Mucosa of stomach (tissue), 1 donor: Measurements from ENCODE around the gene RNF214.
"Not testable (repeated sequence)": the region's sequence is repeated elsewhere in the genome, so short reads cannot be mapped to it uniquely, and the experiment has no call there.

Source experiments
- H3K27me3 ChIP-seq: one replicate; pipeline ENCODE4 v1.7.0; 2013; ENCODE audit warnings: mild to moderate bottlenecking, low read length; ENCODE audit not compliant: control insufficient read depth, insufficient read depth
- H3K36me3 ChIP-seq: one replicate; pipeline ENCODE4 v1.7.0; 2013; ENCODE audit warnings: low read length; ENCODE audit not compliant: control insufficient read depth, insufficient read depth
- H3K4me1 ChIP-seq: one replicate; pipeline ENCODE4 v1.7.0; 2013; ENCODE audit warnings: mild to moderate bottlenecking, low read length; ENCODE audit not compliant: control insufficient read depth, insufficient read depth
- H3K4me3 ChIP-seq: one replicate; pipeline ENCODE4 v1.7.0; 2013; ENCODE audit warnings: low read length
- H3K9ac ChIP-seq: one replicate; pipeline ENCODE4 v1.7.0; 2013; ENCODE audit warnings: mild to moderate bottlenecking, low read length, moderate library complexity
- H3K9me3 ChIP-seq: one replicate; pipeline ENCODE4 v1.7.0; 2013; ENCODE audit warnings: mild to moderate bottlenecking, low read length, moderate library complexity; ENCODE audit not compliant: control insufficient read depth
- donor health status: Pancreatic carcinoma.

The RNF214 gene

DNA sequence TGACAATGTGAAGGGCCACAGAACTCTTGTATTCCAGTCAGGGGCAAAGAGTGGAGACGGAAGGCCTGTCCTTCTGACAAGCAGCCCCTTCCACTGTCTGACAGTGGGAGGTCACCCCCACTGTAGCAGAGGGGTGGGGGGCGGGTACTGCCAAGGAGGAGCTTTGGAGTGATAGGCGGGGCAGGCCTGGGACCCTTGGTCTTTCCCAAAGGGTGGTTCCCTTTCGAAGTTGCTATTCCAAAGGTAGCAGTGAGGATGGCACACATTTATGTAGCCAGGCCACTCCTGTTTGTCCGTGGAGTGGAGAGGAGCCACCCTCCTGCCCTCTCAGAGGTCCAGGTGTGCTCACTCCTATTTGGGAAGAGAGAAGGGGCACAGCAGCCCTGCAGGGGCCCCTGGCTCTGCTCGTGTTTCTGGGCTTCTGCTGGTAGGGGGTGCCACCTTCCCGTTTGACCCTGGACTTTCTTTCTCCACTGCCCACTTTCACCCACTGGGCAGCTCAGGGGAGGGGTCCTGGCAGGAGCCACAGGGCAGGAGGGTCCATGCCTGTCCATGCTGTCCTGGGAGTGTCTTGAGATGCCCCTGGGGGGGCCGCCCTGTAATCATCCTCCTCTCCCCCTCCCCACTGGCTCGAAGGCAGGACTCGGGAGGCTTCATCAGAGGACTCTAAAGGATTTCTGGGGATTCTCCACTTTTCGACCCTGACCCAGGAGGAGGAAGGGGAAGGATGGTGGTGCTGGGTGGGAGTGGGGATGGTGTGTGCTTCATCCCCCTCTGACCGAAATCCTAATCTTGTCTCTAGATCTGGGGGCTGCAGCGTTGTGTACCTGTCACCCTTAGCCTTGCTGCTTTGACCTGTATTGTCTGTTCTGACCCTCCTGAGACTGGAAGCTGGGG, 32.3 kb upstream of the RNF214 start:
- peaks cover 71% of the 10 kb centered on the region for H3K4me1 ChIP-seq
- H3K4me3 ChIP-seq = no peak overlapping the region
- H3K27me3 ChIP-seq = no peaks in the 10 kb centered on the region
- H3K36me3 ChIP-seq = peaks cover 24% of the 10 kb centered on the region
- no peaks in the 10 kb centered on the region for H3K9me3 ChIP-seq
- peak overlapping the region; percentile 68 for H3K9ac ChIP-seq

DNA sequence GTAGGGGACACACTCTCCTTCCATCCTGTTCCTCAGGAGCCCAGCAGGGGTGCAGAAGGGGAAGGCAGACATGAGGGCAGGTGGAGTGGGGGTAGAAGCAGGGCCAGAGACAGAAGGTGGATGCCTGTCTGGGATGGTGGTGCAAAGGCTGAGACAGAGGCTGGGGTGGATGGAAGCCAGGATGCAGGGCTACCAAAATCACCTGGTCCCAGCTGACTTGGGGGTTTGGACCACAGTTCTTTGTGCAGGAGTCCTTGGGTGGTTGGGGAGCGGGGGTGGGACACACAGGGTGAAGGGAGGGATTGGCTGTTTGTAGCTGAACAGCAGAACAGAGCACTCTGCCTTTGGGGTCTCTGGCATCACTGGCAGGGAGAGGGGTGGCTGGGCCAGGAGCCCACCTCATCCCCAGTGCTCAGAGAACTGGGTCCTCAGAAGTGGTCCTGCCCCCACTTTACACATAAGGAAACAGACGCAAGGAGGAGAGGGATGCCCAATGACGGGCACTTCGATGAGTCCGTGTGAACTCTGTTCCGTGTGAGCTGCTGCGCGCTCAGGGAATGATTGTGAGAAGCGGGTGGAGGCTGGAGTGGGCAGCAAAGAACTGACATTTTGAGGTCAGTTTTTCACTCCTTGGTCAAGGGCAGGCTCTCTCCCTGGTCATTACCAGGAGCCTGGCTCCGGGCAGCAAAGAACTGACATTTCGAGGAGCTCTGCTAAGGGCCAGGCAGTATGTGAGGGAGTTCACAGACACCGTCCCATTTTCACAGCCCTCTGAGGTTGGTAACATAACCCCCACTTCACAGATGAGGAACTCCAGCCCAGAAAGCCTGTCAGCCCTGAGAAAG, 31.4 kb upstream of the RNF214 start:
- Histone ChIP-seq H3K9ac (peak overlapping the region; percentile 68), H3K4me1 (peaks cover 62% of the 10 kb centered on the region), H3K36me3 (peaks cover 19% of the 10 kb centered on the region), H3K4me3 (no peak overlapping the region), H3K27me3 (no peaks in the 10 kb centered on the region), H3K9me3 (no peaks in the 10 kb centered on the region)

DNA sequence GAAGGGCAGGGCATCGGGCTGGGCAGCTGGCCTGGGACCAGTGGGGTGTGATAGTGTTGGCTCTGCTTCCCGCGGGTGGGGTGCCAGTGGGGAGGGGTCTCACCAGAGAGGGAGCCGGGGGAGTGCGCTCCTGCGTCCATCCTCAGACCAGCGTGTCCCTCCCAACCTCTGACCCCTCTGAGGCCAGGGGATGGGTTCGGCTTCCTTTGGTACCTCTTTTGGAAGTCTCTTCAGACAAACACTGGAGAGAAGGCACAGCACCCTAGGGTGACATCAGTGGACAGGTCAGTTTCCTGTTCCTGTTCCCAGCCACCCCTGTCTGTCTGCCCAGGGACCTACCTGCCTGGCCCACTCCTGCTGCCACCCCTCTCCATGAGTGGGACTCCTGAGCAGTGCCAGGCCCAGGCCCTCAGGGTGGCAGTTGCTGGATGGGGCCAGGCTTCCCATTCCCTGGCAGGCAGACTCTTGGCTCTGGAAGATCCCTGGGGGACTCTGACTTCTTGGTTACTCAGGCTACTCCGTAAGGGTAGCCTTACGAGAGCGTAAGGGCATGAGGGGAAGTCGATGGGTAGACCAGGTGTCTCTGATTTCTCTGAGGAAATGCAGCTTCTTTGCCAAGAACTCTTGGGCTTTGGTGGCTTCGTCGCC, 30.7 kb upstream of the RNF214 start:
- Histone ChIP-seq H3K9ac (peak overlapping the region; percentile 68), H3K4me3 (no peak overlapping the region), H3K4me1 (peaks cover 55% of the 10 kb centered on the region), H3K9me3 (no peaks in the 10 kb centered on the region), H3K36me3 (peaks cover 16% of the 10 kb centered on the region), H3K27me3 (no peaks in the 10 kb centered on the region)

DNA sequence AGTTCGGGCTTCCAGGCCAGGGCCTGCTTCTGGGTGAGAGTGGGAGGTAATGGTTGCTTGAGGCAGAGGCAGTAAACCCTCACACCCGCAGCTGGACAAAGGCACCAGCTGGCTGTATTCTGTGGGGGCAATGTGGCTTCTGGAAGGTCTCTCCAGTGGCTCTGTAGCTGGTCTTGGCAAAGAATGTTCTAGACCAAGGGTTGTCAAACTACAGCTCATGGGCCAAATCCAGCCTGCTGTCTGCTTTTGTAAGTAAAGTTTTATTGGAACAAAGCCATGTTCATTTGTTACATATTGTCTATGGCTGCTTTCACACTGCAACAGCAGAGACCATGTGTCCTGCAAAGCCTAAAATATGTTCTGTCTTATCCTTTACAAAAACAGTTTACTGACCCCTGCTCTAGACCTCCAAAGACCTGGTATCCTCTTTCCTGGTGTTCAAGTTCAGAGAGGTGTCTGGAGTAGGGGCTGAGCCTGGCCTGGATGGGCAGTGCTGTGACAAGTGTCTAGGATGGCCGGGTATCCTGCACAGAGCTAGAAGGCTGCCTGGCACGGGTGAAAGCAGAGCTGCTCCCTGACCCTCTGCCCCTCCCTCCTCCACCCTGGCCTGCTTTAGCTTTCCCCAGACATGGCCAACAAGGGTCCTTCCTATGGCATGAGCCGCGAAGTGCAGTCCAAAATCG, 29.9 kb upstream of the RNF214 start:
- no peaks in the 10 kb centered on the region for H3K9me3 ChIP-seq
- peak overlapping the region; percentile 68 for H3K9ac ChIP-seq
- H3K4me1 ChIP-seq = peaks cover 47% of the 10 kb centered on the region
- H3K27me3 ChIP-seq = no peaks in the 10 kb centered on the region
- H3K36me3 ChIP-seq = peaks cover 16% of the 10 kb centered on the region
- H3K4me3 ChIP-seq = no peak overlapping the region

DNA sequence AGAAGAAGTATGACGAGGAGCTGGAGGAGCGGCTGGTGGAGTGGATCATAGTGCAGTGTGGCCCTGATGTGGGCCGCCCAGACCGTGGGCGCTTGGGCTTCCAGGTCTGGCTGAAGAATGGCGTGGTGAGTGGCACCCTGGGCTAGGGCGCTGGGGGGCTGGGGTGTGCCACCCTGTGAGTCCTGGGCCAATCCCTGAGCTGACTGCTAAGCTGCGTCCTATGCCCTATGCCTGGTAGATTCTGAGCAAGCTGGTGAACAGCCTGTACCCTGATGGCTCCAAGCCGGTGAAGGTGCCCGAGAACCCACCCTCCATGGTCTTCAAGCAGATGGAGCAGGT, 29.4 kb upstream of the RNF214 start:
- Histone ChIP-seq H3K9me3 (no peaks in the 10 kb centered on the region), H3K36me3 (peaks cover 16% of the 10 kb centered on the region), H3K4me3 (no peak overlapping the region), H3K4me1 (peaks cover 42% of the 10 kb centered on the region), H3K9ac (no peak overlapping the region), H3K27me3 (no peaks in the 10 kb centered on the region)

DNA sequence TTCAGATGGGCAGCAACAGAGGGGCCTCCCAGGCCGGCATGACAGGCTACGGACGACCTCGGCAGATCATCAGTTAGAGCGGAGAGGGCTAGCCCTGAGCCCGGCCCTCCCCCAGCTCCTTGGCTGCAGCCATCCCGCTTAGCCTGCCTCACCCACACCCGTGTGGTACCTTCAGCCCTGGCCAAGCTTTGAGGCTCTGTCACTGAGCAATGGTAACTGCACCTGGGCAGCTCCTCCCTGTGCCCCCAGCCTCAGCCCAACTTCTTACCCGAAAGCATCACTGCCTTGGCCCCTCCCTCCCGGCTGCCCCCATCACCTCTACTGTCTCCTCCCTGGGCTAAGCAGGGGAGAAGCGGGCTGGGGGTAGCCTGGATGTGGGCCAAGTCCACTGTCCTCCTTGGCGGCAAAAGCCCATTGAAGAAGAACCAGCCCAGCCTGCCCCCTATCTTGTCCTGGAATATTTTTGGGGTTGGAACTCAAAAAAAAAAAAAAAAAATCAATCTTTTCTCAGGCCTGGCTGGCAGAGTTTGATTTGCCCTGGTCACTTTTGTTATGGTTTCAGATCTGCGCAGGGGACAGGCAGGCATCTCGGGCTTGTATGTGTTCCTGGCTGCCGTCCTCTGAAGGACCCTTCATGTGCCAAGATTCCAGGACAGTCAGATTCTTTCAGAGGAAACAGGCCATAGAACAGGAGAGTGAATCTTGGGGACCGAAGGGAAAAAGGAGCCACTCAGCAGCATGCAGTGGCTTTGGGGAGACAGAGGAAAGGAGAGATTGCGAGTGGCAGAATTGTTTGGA, 28.0 kb upstream of the RNF214 start:
- Histone ChIP-seq H3K9ac (no peak overlapping the region), H3K4me3 (no peak overlapping the region), H3K27me3 (no peaks in the 10 kb centered on the region), H3K4me1 (peaks cover 31% of the 10 kb centered on the region), H3K9me3 (no peaks in the 10 kb centered on the region), H3K36me3 (peaks cover 16% of the 10 kb centered on the region)

DNA sequence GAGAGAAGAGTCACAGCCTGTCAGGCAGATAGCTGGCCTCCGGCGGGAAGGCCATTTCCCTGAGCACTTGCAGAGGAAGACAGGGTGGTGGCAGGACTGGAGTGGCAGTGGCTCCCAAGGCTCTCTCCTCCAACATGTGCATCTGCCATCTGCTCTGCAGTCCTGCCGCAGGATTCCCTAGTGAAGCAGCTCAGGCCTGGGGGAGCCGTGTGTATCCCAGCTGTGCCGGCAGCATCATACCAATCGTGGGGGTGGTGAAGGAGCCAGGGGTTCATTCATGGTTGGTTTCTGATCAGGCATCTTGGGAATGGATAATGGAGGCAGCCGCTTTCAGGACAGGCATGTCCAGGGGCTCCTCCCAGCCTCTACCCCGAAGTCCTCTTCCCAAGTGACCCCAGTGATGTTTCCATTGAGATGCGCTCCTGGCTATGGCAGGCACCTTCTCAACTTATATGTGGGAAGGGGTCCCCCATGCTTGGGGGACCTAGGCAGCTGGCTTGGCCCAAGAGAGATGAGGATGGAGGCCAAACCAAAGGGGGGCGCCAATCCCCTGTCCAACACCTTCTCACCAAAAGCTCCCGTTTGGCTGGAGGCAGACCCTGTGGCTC, 27.2 kb upstream of the RNF214 start:
- H3K4me1 ChIP-seq = peaks cover 30% of the 10 kb centered on the region
- H3K27me3 ChIP-seq = no peaks in the 10 kb centered on the region
- H3K4me3 ChIP-seq = no peak overlapping the region
- peaks cover 16% of the 10 kb centered on the region for H3K36me3 ChIP-seq
- H3K9ac ChIP-seq = no peak overlapping the region
- H3K9me3 ChIP-seq = no peaks in the 10 kb centered on the region

DNA sequence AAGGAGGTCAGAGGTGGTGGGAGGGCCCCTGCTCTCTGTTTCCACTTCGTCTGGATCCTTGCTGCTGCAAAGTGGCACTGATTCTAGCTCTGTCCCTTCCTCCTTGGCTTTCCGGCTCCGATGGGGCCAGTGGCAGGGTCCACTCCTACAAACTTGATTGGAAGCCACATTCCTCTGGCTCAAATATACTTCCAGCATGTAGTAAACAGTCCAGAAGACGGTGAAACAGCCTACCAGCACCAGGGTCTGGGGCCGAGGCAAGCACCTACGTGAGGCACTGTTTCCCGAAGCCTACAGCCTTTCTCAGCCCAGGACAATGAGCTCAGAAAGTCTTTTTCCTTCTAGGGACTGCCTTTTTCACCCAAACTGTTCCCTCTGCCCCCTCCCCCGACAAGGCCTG, 26.4 kb upstream of the RNF214 start:
- not testable (repeated sequence) for H3K4me3 ChIP-seq, H3K27me3 ChIP-seq, H3K9ac ChIP-seq, H3K9me3 ChIP-seq
- H3K4me1 ChIP-seq = peaks cover 22% of the 10 kb centered on the region
- H3K36me3 ChIP-seq = peaks cover 16% of the 10 kb centered on the region

DNA sequence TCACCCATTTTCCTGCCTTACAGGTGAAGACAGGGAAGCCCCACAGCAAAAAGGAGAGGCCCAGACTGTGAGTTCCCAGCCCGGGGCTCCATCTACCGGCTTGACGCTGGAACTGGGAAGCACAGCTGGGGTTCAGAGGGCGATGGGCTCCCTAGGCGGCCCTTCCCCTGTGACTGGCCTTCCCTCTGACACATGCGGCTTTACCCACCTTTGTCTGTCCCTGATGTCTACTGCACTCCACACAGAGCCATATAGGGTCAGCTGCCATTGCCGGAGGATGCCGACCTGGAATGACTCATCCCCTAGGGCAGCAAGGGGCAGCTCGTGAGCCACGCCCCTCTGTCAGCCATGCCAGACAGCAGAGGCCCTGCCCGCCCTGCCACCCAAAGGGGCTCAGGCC, 25.6 kb upstream of the RNF214 start:
- Histone ChIP-seq H3K36me3 (peaks cover 15% of the 10 kb centered on the region), H3K4me1 (peaks cover 19% of the 10 kb centered on the region)
- H3K27me3 ChIP-seq, H3K4me3 ChIP-seq, H3K9me3 ChIP-seq, H3K9ac ChIP-seq: not testable (repeated sequence)

DNA sequence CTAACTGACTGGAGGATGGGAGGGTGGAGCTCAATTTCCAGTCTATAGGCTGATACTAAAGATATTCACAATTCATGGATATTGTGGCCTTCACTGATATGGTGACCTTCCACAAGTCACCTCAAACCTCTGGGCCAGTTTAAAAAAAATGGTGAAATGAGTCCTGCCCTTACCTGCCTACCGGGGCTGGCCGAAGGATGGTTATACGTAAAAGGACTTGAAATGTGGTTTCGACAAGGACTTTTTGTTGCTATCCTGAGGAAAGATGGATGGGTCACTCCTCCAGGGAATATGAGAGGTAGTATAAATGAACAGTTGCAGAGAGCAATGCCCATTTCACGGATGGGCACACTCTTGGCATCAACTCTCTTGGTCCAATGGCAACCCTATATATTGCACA, 25.0 kb upstream of the RNF214 start:
- H3K36me3 ChIP-seq, H3K4me3 ChIP-seq, H3K9me3 ChIP-seq, H3K9ac ChIP-seq, H3K27me3 ChIP-seq: not testable (repeated sequence)
- peaks cover 15% of the 10 kb centered on the region for H3K4me1 ChIP-seq

DNA sequence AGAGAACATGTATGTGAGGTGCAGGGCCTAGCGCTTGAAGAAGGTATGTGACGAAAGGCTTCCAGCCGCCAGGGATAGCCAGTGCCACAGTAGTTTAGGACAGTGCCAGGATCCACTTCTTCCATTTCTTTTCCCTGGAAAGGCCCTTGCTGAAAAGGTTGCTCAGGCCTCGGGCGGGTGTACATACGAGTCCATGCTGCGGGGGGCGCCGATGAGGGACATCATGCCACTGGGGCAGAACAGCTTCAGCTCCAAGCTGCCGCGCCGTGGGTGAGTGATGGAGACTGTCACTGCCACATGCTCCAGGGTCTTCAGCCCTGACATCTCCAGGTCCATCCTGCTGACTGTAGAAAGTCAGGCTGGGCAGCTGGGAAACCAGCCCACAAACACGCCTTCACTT, 23.8 kb upstream of the RNF214 start:
- peaks cover 15% of the 10 kb centered on the region for H3K4me1 ChIP-seq
- not testable (repeated sequence) for H3K9me3 ChIP-seq, H3K27me3 ChIP-seq, H3K9ac ChIP-seq, H3K36me3 ChIP-seq, H3K4me3 ChIP-seq
